OCI-LY7 (cell line): ENCODE measurements around the gene THOC1.

Source experiments
- CTCF ChIP-seq: fragments of 200-600 bp; sonication (generic); conservative IDR thresholded peaks from 2 replicates; pipeline ENCODE4 v1.5.1; 2014; ENCODE audit warnings: mild to moderate bottlenecking, antibody characterized with exemption, low read length, moderate library complexity, mixed read lengths
- EZH2phosphoT487 ChIP-seq: fragments of 200-600 bp; sonication (generic); IDR thresholded peaks from 2 replicates; pipeline ENCODE4 v1.6.1; 2018; ENCODE audit warnings: low read depth, borderline replicate concordance, mild to moderate bottlenecking, mixed run types, antibody characterized with exemption, low read length, moderate library complexity, mixed read lengths

- no peak for TF ChIP-seq CTCF
- TF ChIP-seq EZH2phosphoT487 = no peak
Measured at GRCh38 chr18:213966-214365, 53.9 kb downstream of the THOC1 start.
